H1 (cell line): Measurements from ENCODE around the gene TMEM254. TPM values are rescaled to one million over a fixed set of nuclear protein-coding genes. Genes with fewer than 3 reads are reported as not detected.
A peak's percentile ranks its signal among the peaks of the same experiment; 100 is the strongest.

Source experiments
- CTCF ChIA-PET: fragments of 300-600 bp; sonication (Branson Sonifier 250); formaldehyde crosslinking; loops from one replicate; lab custom pipeline; 2021; ENCODE audit not compliant: partially characterized antibody; lab: Charles Lee
- POLR2A ChIA-PET: fragments of 300-600 bp; sonication (Branson Sonifier 250); formaldehyde crosslinking; loops from one replicate; lab custom pipeline; 2021; ENCODE audit warnings: inconsistent platforms; ENCODE audit not compliant: partially characterized antibody; lab: Charles Lee
- DNase-seq, 2 experiments: peaks; one replicate each; pipeline versions ENCODE4 v3.0.0 to v3.0.0-alpha.2; 2010 to 2022; ENCODE audit warnings: low spot score in 2 of 2, low read depth in 1 of 2, mixed read lengths in 1 of 2
- FAIRE-seq: peaks from 2 replicates; lab custom pipeline; 2011; peaks lifted over from hg19 to GRCh38; lab: Jason Lieb, UNC
- H2AFZ ChIP-seq: 2 replicates; pipeline ENCODE4 v1.8.1; 2012; ENCODE audit warnings: low read length, inconsistent platforms
- H2AK5ac ChIP-seq: 2 replicates; pipeline ENCODE4 v1.6.1; 2013; ENCODE audit warnings: low read depth, low read length
- H2BK120ac ChIP-seq: replicated peaks from 2 replicates; pipeline ENCODE3; 2013; ENCODE audit warnings: low read depth, low read length, inconsistent platforms
- H2BK12ac ChIP-seq: 2 replicates; pipeline ENCODE4 v1.6.1; 2013; ENCODE audit warnings: low read depth, low read length
- H2BK15ac ChIP-seq: 2 replicates; pipeline ENCODE4 v1.6.1; 2013; ENCODE audit warnings: low read length
- H2BK20ac ChIP-seq: 2 replicates; pipeline ENCODE4 v1.6.1; 2013; ENCODE audit warnings: low read length
- H2BK5ac ChIP-seq: 2 replicates; pipeline ENCODE4 v1.6.1; 2013; ENCODE audit warnings: low read depth, low read length
- H3K14ac ChIP-seq: 2 replicates; pipeline ENCODE4 v1.6.1; 2013; ENCODE audit warnings: inconsistent platforms; ENCODE audit not compliant: insufficient read length
- H3K18ac ChIP-seq: 2 replicates; pipeline ENCODE4 v1.6.1; 2013; ENCODE audit warnings: low read length; ENCODE audit errors: extremely low read depth
- H3K23ac ChIP-seq: 2 replicates; pipeline ENCODE4 v1.6.1; 2013; ENCODE audit warnings: inconsistent platforms; ENCODE audit not compliant: insufficient read length
- H3K23me2 ChIP-seq: 2 replicates; pipeline ENCODE4 v1.6.1; 2013; ENCODE audit warnings: low read depth, low read length
- H3K27ac ChIP-seq: 2 replicates; pipeline ENCODE4 v1.6.1; 2011; ENCODE audit warnings: low read depth, low read length, inconsistent platforms
- H3K27me3 ChIP-seq, 4 experiments: replicated peaks in 1 of 4; 1 replicate in 1 of 4; 2 replicates in 3 of 4; pipeline versions ENCODE4 v1.6.1 to v1.8.1; 2011 to 2013; ENCODE audit warnings: low read length in 3 of 4, mild to moderate bottlenecking in 3 of 4, inconsistent platforms in 2 of 4, mixed read lengths in 2 of 4, moderate library complexity in 1 of 4; ENCODE audit not compliant: control insufficient read depth in 3 of 4, insufficient read depth in 3 of 4; ENCODE audit errors: extremely low read depth in 1 of 4
- H3K36me3 ChIP-seq, 4 experiments: 2 replicates each; pipeline versions ENCODE4 v1.6.1 to v1.8.1; 2011 to 2013; ENCODE audit warnings: mild to moderate bottlenecking in 4 of 4, low read length in 3 of 4, moderate library complexity in 2 of 4, control low read depth in 1 of 4, inconsistent platforms in 1 of 4; ENCODE audit not compliant: insufficient read depth in 4 of 4, control insufficient read depth in 2 of 4
- H3K4ac ChIP-seq: replicated peaks from 2 replicates; pipeline ENCODE3; 2013; ENCODE audit warnings: low read length, low read depth, mixed read lengths, inconsistent platforms; ENCODE audit not compliant: insufficient read length
- H3K4me1 ChIP-seq, 4 experiments: replicated peaks in 1 of 4; 1 replicate in 1 of 4; 2 replicates in 3 of 4; pipeline versions ENCODE4 v1.6.1 to v1.8.1; 2011 to 2013; ENCODE audit warnings: low read length in 3 of 4, inconsistent platforms in 2 of 4, mixed read lengths in 1 of 4; ENCODE audit not compliant: insufficient read depth in 4 of 4, control insufficient read depth in 3 of 4
- H3K4me2 ChIP-seq, 2 experiments: 2 replicates each; pipeline versions ENCODE4 v1.6.1 to v1.8.1; 2011 to 2013; ENCODE audit warnings: low read depth in 2 of 2, low read length in 2 of 2, control low read depth in 1 of 2, inconsistent platforms in 1 of 2, mild to moderate bottlenecking in 1 of 2; ENCODE audit not compliant: insufficient read depth in 1 of 2
- H3K4me3 ChIP-seq, 4 experiments: fragments of 200-600, 300-600 bp in 1 of 4; sonication (generic), shearing (Covaris generic), sonication (Bioruptor Twin) in 1 of 4; 2 replicates each; pipeline versions ENCODE4 v1.5.1 to v1.8.1; 2011 to 2016; ENCODE audit warnings: low read length in 4 of 4, low read depth in 3 of 4, control low read depth in 2 of 4, inconsistent platforms in 2 of 4, mild to moderate bottlenecking in 2 of 4, mixed read lengths in 1 of 4, moderate library complexity in 1 of 4; ENCODE audit not compliant: insufficient read depth in 2 of 4; ENCODE audit errors: extremely low read depth in 1 of 4
- H3K56ac ChIP-seq: replicated peaks from 2 replicates; pipeline ENCODE3; 2013; ENCODE audit warnings: low read depth, mild to moderate bottlenecking, mixed read lengths, low read length, inconsistent platforms; ENCODE audit not compliant: insufficient read length
- H3K79me1 ChIP-seq: 2 replicates; pipeline ENCODE4 v1.6.1; 2013; ENCODE audit warnings: low read depth, low read length, control low read depth
- H3K79me2 ChIP-seq, 2 experiments: 2 replicates each; pipeline versions ENCODE4 v1.6.1 to v1.8.1; 2012 to 2013; ENCODE audit warnings: low read length in 2 of 2, mild to moderate bottlenecking in 2 of 2, inconsistent platforms in 1 of 2; ENCODE audit not compliant: insufficient read depth in 2 of 2, control insufficient read depth in 1 of 2
- H3K9ac ChIP-seq, 4 experiments: replicated peaks in 1 of 4; 1 replicate in 1 of 4; 2 replicates in 3 of 4; pipeline versions ENCODE4 v1.6.1 to v1.8.1; 2011 to 2013; ENCODE audit warnings: low read depth in 3 of 4, low read length in 3 of 4, control low read depth in 2 of 4, mild to moderate bottlenecking in 2 of 4, moderate library complexity in 2 of 4, inconsistent platforms in 1 of 4; ENCODE audit errors: extremely low read depth in 1 of 4
- H3K9me3 ChIP-seq, 2 experiments: 2 replicates each; pipeline versions ENCODE4 v1.6.1 to v1.8.1; 2012 to 2013; ENCODE audit warnings: mild to moderate bottlenecking in 2 of 2, moderate library complexity in 2 of 2, control low read depth in 1 of 2, inconsistent platforms in 1 of 2, low read depth in 1 of 2, low read length in 1 of 2, mixed read lengths in 1 of 2; ENCODE audit not compliant: insufficient read depth in 2 of 2
- H4K20me1 ChIP-seq, 2 experiments: replicated peaks in 1 of 2; 2 replicates each; pipeline versions ENCODE3 to v1.8.1; 2011 to 2013; ENCODE audit warnings: inconsistent platforms in 2 of 2, low read length in 2 of 2, mild to moderate bottlenecking in 1 of 2; ENCODE audit not compliant: insufficient read depth in 2 of 2, control insufficient read depth in 1 of 2
- H4K5ac ChIP-seq: 2 replicates; pipeline ENCODE4 v1.6.1; 2013; ENCODE audit warnings: low read length, low read depth, mixed read lengths, inconsistent platforms; ENCODE audit not compliant: insufficient read length
- H4K8ac ChIP-seq: 2 replicates; pipeline ENCODE4 v1.8.0; 2013; ENCODE audit warnings: mild to moderate bottlenecking, moderate library complexity, low read length, inconsistent platforms; ENCODE audit not compliant: insufficient read depth; ENCODE audit errors: extremely low read depth
- H4K91ac ChIP-seq: replicated peaks from 2 replicates; pipeline ENCODE3; 2013; ENCODE audit warnings: low read length, mixed read lengths, inconsistent platforms; ENCODE audit not compliant: insufficient read length
- BACH1 ChIP-seq: IDR thresholded peaks from 2 replicates; pipeline ENCODE4 v1.6.1; 2012; ENCODE audit warnings: low read length, improper control_type of control experiment
- EP300 ChIP-seq, 2 experiments: IDR thresholded peaks; 1 replicate in 1 of 2; 2 replicates in 1 of 2; pipeline ENCODE4 v1.6.1; 2011 to 2012; ENCODE audit warnings: low read depth in 2 of 2, low read length in 2 of 2, mild to moderate bottlenecking in 2 of 2, borderline replicate concordance in 1 of 2, inconsistent platforms in 1 of 2, moderate library complexity in 1 of 2
- GABPA ChIP-seq: IDR thresholded peaks from 2 replicates; pipeline ENCODE4 v1.6.1; 2011; ENCODE audit warnings: mild to moderate bottlenecking, low read length, moderate library complexity, borderline replicate concordance; ENCODE audit not compliant: insufficient read depth
- GTF2F1 ChIP-seq: IDR thresholded peaks from 2 replicates; pipeline ENCODE4 v1.6.1; 2012; ENCODE audit warnings: low read depth, low read length, improper control_type of control experiment, borderline replicate concordance
- JUN ChIP-seq: IDR thresholded peaks from 2 replicates; pipeline ENCODE4 v1.6.1; 2011; ENCODE audit warnings: low read depth, mild to moderate bottlenecking, improper control_type of control experiment, low read length
- KDM5A ChIP-seq: fragments of 200-600 bp; IDR thresholded peaks from 2 replicates; pipeline ENCODE4 v1.7.1; 2012; ENCODE audit warnings: mild to moderate bottlenecking, low read length, inconsistent platforms, mixed read lengths
- RAD21 ChIP-seq, 2 experiments: IDR thresholded peaks in 1 of 2; conservative IDR thresholded peaks in 1 of 2; 2 replicates each; pipeline ENCODE4 v1.6.1; 2011; ENCODE audit warnings: low read depth in 2 of 2, low read length in 2 of 2, improper control_type of control experiment in 1 of 2, inconsistent platforms in 1 of 2, mild to moderate bottlenecking in 1 of 2, moderate library complexity in 1 of 2
- RBBP5 ChIP-seq: IDR thresholded peaks from 2 replicates; pipeline ENCODE4 v1.7.1; 2012; ENCODE audit warnings: low read depth, mild to moderate bottlenecking, inconsistent platforms, low read length, moderate library complexity, borderline replicate concordance
- RFX5 ChIP-seq: IDR thresholded peaks from 2 replicates; pipeline ENCODE4 v1.6.1; 2011; ENCODE audit warnings: low read depth, low read length, improper control_type of control experiment, borderline replicate concordance
- SAP30 ChIP-seq: fragments of 300-600 bp; sonication (generic); IDR thresholded peaks from 2 replicates; pipeline ENCODE4 v1.7.1; 2012; ENCODE audit warnings: low read length, moderate library complexity, mild to moderate bottlenecking, inconsistent platforms; ENCODE audit not compliant: insufficient read depth, insufficient replicate concordance
- SP4 ChIP-seq: IDR thresholded peaks from 2 replicates; pipeline ENCODE4 v1.6.1; 2012; ENCODE audit warnings: low read length, inconsistent platforms
- SUZ12 ChIP-seq: fragments of 200-600 bp; sonication (generic); IDR thresholded peaks from 2 replicates; pipeline ENCODE4 v1.6.1; 2012; ENCODE audit warnings: mild to moderate bottlenecking, inconsistent platforms, low read length, moderate library complexity, mixed read lengths
- WGBS, 2 experiments: shearing (Covaris generic) in 1 of 2; methylation state at CpG; one replicate each; pipeline versions ENCODE4 v1.1.6 to v1.1.7; 2013 to 2015; ENCODE audit warnings: low lambda C conversion rate in 2 of 2, mixed read lengths in 2 of 2, inconsistent platforms in 1 of 2, low coverage in 1 of 2, missing lambda C conversion rate in 1 of 2; ENCODE audit not compliant: insufficient replicate concordance in 2 of 2, insufficient coverage in 1 of 2, insufficient read length in 1 of 2; ENCODE audit errors: extremely low coverage in 1 of 2, missing lambda C conversion rate in 1 of 2; 5-methylcytosine and 5-hydroxymethylcytosine counted together
- polyA plus RNA-seq, 7 experiments: library from polyadenylated mRNA; depleted of rRNA in 3 of 7; stranded (reverse) in 5 of 7; unstranded in 2 of 7; fragments of >200 nt in 5 of 7; fragments of 200-250 nt in 2 of 7; gene quantifications; 1 replicate in 5 of 7; 2 replicates in 1 of 7; 4 replicates in 1 of 7; pipeline versions ENCODE4 v1.2.1 to v1.2.3, GENCODE V29; 2011 to 2013; ENCODE audit warnings: missing spikeins in 2 of 7, mixed read lengths in 2 of 7
- total RNA-seq: library from RNA; stranded (reverse); fragmentation: NEBNext Ultra II Directional; extraction: Animal tissue kit (Norgen Biotek cat#: 25700); gene quantifications from 2 replicates; pipeline ENCODE4 v1.2.1, GENCODE V29; 2021

Gene TMEM254
- total and polyA plus RNA-seq, 2 of the 8 experiments (the other 6 are each of a cell fraction or from before 2014, with no cell fraction given), result 26.9 to 61.2 TPM

- POLR2A ChIA-PET, result no interaction called here
- CTCF ChIA-PET, result interaction anchor here (0.7 to 8.4 kb wide), 7 partner anchors 12 to 76 kb away, joined by 3 to 39 read pairs (median 4); no protein-coding TSS in a partner anchor
- TF ChIP-seq RAD21 (IDR thresholded peaks at IDR 0.05 in 1 of 2, conservative IDR thresholded peaks at IDR 0.05 in 1 of 2; ENCODE audit: low read depth in 2 of 2, low read length in 2 of 2) (no peak), SAP30 (no peak), RFX5 (no peak), JUN (no peak), EP300 (IDR thresholded peaks at IDR 0.05; ENCODE audit: borderline replicate concordance in 1 of 2, low read depth in 2 of 2, low read length in 2 of 2) (no peak), GABPA (no peak), RBBP5 (no peak), GTF2F1 (no peak), KDM5A (no peak), SP4 (no peak), BACH1 (no peak), SUZ12 (no peak)
Observed at GRCh38 chr10:80108576-80109239, 30.2 kb downstream of the TMEM254 start.

More at GRCh38 chr10:80108576-80109239, 30.2 kb downstream of the TMEM254 start:
- FAIRE-seq (no peak), DNase-seq (no peak)
- no peak overlapping the region for H4K91ac ChIP-seq
- H4K5ac ChIP-seq, result no peak overlapping the region
- no peak overlapping the region for H3K4ac ChIP-seq
- no peak overlapping the region for H2BK20ac ChIP-seq
- H3K79me2 ChIP-seq, result no peaks in the 10 kb centered on the region
- H3K9ac ChIP-seq, result no peak overlapping the region
- no peak overlapping the region for H2AFZ ChIP-seq
- H2BK15ac ChIP-seq, result no peak overlapping the region
- H2BK12ac ChIP-seq, result no peak overlapping the region
- no peak overlapping the region for H3K18ac ChIP-seq
- no peak overlapping the region for H3K23ac ChIP-seq
- no peaks in the 10 kb centered on the region for H3K79me1 ChIP-seq
- no peaks in the 10 kb centered on the region for H4K20me1 ChIP-seq
- peaks cover 0 to 14% (median 0%) of the 10 kb centered on the region in 4 experiments; a peak in 1 of 8 replicates for H3K36me3 ChIP-seq
- no peak overlapping the region for H4K8ac ChIP-seq
- H2AK5ac ChIP-seq, result no peak overlapping the region
- no peak overlapping the region for H3K27ac ChIP-seq
- H2BK5ac ChIP-seq, result no peak overlapping the region
- H3K4me1 ChIP-seq, result peaks cover 5 to 20% (median 14%) of the 10 kb centered on the region in 4 experiments; a peak in 4 of 7 replicates
- no peaks in the 10 kb centered on the region for H3K23me2 ChIP-seq
- H3K14ac ChIP-seq, result no peak overlapping the region
- no peak overlapping the region for H2BK120ac ChIP-seq
- 91% methylated on average over 8 of the region's 8 CpGs; no CpG with 5 or more reads in 1 of the 2 experiments for WGBS, 2 experiments
- H3K27me3 ChIP-seq, result no peaks in the 10 kb centered on the region
- H3K4me3 ChIP-seq, result 0 out of 8 replicates have a peak overlapping the region, but pooled peaks of 1 of the 4 experiments have one; percentile 3
- no peak overlapping the region for H3K56ac ChIP-seq
- H3K9me3 ChIP-seq, result peaks cover 19 to 23% of the 10 kb centered on the region in 2 experiments
- no peak overlapping the region for H3K4me2 ChIP-seq
